Brain pericyte (primary cell): Measurements from ENCODE around the gene UBA3.

Experiments
- DNase-seq: peaks from one replicate; pipeline ENCODE4 v3.0.0-alpha.2; 2012; ENCODE audit warnings: low read depth, low spot score

UBA3 gene

GRCh38 chr3:69012100-69012799 lies 67.9 kb downstream of the UBA3 start:
- no peak for DNase-seq

GRCh38 chr3:69011096-69011730 lies 69.0 kb downstream of the UBA3 start:
- no peak for DNase-seq

GRCh38 chr3:69009559-69010410 lies 70.4 kb downstream of the UBA3 start:
- no peak for DNase-seq

GRCh38 chr3:69008980-69009379 lies 71.2 kb downstream of the UBA3 start:
- DNase-seq, result no peak

- no peak for DNase-seq
These were observed 74.2 kb downstream of the UBA3 start for GRCh38 chr3:69005791-69006482.

- no peak for DNase-seq
These were observed 74.9 kb downstream of the UBA3 start for GRCh38 chr3:69005071-69005790.
